DOHH2 (cell line): ENCODE measurements around the gene ABI1.

ENCODE experiments used
- H3F3A ChIP-seq: fragments of 200-600 bp; sonication (generic), shearing (Covaris generic); 2 replicates; pipeline ENCODE4 v1.6.0; 2016; ENCODE audit warnings: antibody characterized with exemption, mild to moderate bottlenecking; ENCODE audit not compliant: control insufficient read depth, insufficient read depth
- H3K27ac ChIP-seq: fragments of 200-600 bp; sonication (generic); 2 replicates; pipeline ENCODE4 v1.5.1; 2014; ENCODE audit warnings: low read depth, mild to moderate bottlenecking, low read length, moderate library complexity
- H3K27me3 ChIP-seq: fragments of 200-600 bp; sonication (generic); 2 replicates; pipeline ENCODE4 v1.6.1; 2014; ENCODE audit warnings: mild to moderate bottlenecking, low read length, mixed read lengths; ENCODE audit not compliant: control insufficient read depth
- H3K36me3 ChIP-seq: fragments of 200-600 bp; sonication (generic); 2 replicates; pipeline ENCODE4 v1.6.1; 2014; ENCODE audit warnings: mild to moderate bottlenecking, low read length, moderate library complexity, mixed read lengths; ENCODE audit not compliant: control insufficient read depth
- H3K4me1 ChIP-seq: fragments of 200-600 bp; sonication (generic); 2 replicates; pipeline ENCODE4 v1.6.1; 2014; ENCODE audit warnings: mild to moderate bottlenecking, low read length, mixed read lengths; ENCODE audit not compliant: control insufficient read depth
- H3K4me2 ChIP-seq: fragments of 200-600 bp; sonication (generic); 2 replicates; pipeline ENCODE4 v1.6.0; 2014; ENCODE audit warnings: mild to moderate bottlenecking, low read length, moderate library complexity
- H3K4me3 ChIP-seq: fragments of 200-600 bp; sonication (generic); 2 replicates; pipeline ENCODE4 v1.5.1; 2014; ENCODE audit warnings: mild to moderate bottlenecking, low read length, mixed read lengths
- H3K79me2 ChIP-seq: fragments of 200-600 bp; sonication (generic); 2 replicates; pipeline ENCODE4 v1.6.1; 2014; ENCODE audit warnings: mild to moderate bottlenecking, low read length, mixed read lengths; ENCODE audit not compliant: control insufficient read depth
- H3K9me2 ChIP-seq: fragments of 200-600 bp; sonication (generic); replicated peaks from 2 replicates; pipeline ENCODE4 v1.6.1; 2014; ENCODE audit warnings: mild to moderate bottlenecking, low read length, mixed read lengths; ENCODE audit not compliant: control insufficient read depth
- H3K9me3 ChIP-seq: fragments of 200-600 bp; sonication (generic); 2 replicates; pipeline ENCODE4 v1.6.1; 2014; ENCODE audit warnings: antibody characterized with exemption, low read length, mixed read lengths; ENCODE audit not compliant: control insufficient read depth, insufficient read depth
- H4K20me1 ChIP-seq: fragments of 200-600 bp; sonication (generic); 2 replicates; pipeline ENCODE4 v1.6.0; 2014; ENCODE audit warnings: low read depth, mild to moderate bottlenecking, antibody characterized with exemption, low read length, moderate library complexity; ENCODE audit not compliant: control insufficient read depth, insufficient read depth
- CTCF ChIP-seq: fragments of 200-600 bp; sonication (generic); IDR thresholded peaks from one replicate; pipeline ENCODE4 v1.5.1; 2014; ENCODE audit warnings: antibody characterized with exemption, mild to moderate bottlenecking, low read depth, low read length; ENCODE audit not compliant: poor library complexity, severe bottlenecking
- EZH2phosphoT487 ChIP-seq: fragments of 200-600 bp; sonication (generic); IDR thresholded peaks from 2 replicates; pipeline ENCODE4 v1.6.1; 2017; ENCODE audit warnings: borderline replicate concordance, mild to moderate bottlenecking, antibody characterized with exemption, low read length, moderate library complexity, mixed read lengths

The ABI1 gene

GRCh38 chr10:26706206-26706605 is 154.6 kb downstream of the ABI1 start:
- no peak overlapping the region for H3K27ac ChIP-seq
- H3K9me2 ChIP-seq = no peaks in the 10 kb centered on the region
- no peaks in the 10 kb centered on the region for H3K27me3 ChIP-seq
- H4K20me1 ChIP-seq = no peaks in the 10 kb centered on the region
- H3F3A ChIP-seq = no peaks in the 10 kb centered on the region
- no peak overlapping the region for H3K4me2 ChIP-seq
- H3K36me3 ChIP-seq = peaks cover 75% of the 10 kb centered on the region
- no peak overlapping the region for H3K4me3 ChIP-seq
- H3K4me1 ChIP-seq = peaks cover 6% of the 10 kb centered on the region
- peaks cover 41% of the 10 kb centered on the region for H3K79me2 ChIP-seq
- no peak for TF ChIP-seq EZH2phosphoT487
- no peak for TF ChIP-seq CTCF
- no peaks in the 10 kb centered on the region for H3K9me3 ChIP-seq

GRCh38 chr10:26703974-26704373 is 156.8 kb downstream of the ABI1 start:
- TF ChIP-seq CTCF = no peak
- no peak for TF ChIP-seq EZH2phosphoT487
- H3K27ac ChIP-seq = no peak overlapping the region
- peaks cover 64% of the 10 kb centered on the region for H3K79me2 ChIP-seq
- H3K4me2 ChIP-seq = no peak overlapping the region
- no peaks in the 10 kb centered on the region for H3K27me3 ChIP-seq
- H3K36me3 ChIP-seq = peaks cover 83% of the 10 kb centered on the region
- H3K9me3 ChIP-seq = no peaks in the 10 kb centered on the region
- H3K4me3 ChIP-seq = no peak overlapping the region
- no peaks in the 10 kb centered on the region for H3K9me2 ChIP-seq
- H4K20me1 ChIP-seq = 0 out of 2 replicates have a peak, but pooled peaks cover 3% of the 10 kb centered on the region
- H3F3A ChIP-seq = no peaks in the 10 kb centered on the region
- peaks cover 26% of the 10 kb centered on the region for H3K4me1 ChIP-seq

GRCh38 chr10:26703096-26703495 is 157.7 kb downstream of the ABI1 start:
- Histone ChIP-seq H3K36me3 (peaks cover 79% of the 10 kb centered on the region), H3K79me2 (peaks cover 71% of the 10 kb centered on the region), H3K4me1 (peaks cover 29% of the 10 kb centered on the region), H3K9me2 (no peaks in the 10 kb centered on the region), H3K27ac (no peak overlapping the region), H4K20me1 (0 out of 2 replicates have a peak, but pooled peaks cover 3% of the 10 kb centered on the region), H3F3A (no peaks in the 10 kb centered on the region), H3K4me3 (no peak overlapping the region), H3K9me3 (no peaks in the 10 kb centered on the region), H3K4me2 (no peak overlapping the region), H3K27me3 (no peaks in the 10 kb centered on the region)
- TF ChIP-seq EZH2phosphoT487 (no peak), CTCF (no peak)
